Stimulated activated CD4-positive, alpha-beta T cell treated with anti-CD3 and anti-CD28 coated beads, TNF-alpha, amount 100 ng/mL, for 24 hours (primary cell): ENCODE results near the gene CENATAC.
A peak's percentile ranks its signal among the peaks of the same experiment; 100 is the strongest.
"Not testable (repeated sequence)": the region's sequence is repeated elsewhere in the genome, so short reads cannot be mapped to it uniquely, and the experiment has no call there.

Experiments used
- DNase-seq, 3 experiments: peaks; one replicate each; pipeline ENCODE4 v3.0.0-alpha.2; 2020; ENCODE audit warnings: low read depth in 3 of 3

Gene CENATAC

GRCh38 chr11:119026970-119027369, 29.0 kb downstream of the CENATAC start:
- DNase-seq: no peak

DNA sequence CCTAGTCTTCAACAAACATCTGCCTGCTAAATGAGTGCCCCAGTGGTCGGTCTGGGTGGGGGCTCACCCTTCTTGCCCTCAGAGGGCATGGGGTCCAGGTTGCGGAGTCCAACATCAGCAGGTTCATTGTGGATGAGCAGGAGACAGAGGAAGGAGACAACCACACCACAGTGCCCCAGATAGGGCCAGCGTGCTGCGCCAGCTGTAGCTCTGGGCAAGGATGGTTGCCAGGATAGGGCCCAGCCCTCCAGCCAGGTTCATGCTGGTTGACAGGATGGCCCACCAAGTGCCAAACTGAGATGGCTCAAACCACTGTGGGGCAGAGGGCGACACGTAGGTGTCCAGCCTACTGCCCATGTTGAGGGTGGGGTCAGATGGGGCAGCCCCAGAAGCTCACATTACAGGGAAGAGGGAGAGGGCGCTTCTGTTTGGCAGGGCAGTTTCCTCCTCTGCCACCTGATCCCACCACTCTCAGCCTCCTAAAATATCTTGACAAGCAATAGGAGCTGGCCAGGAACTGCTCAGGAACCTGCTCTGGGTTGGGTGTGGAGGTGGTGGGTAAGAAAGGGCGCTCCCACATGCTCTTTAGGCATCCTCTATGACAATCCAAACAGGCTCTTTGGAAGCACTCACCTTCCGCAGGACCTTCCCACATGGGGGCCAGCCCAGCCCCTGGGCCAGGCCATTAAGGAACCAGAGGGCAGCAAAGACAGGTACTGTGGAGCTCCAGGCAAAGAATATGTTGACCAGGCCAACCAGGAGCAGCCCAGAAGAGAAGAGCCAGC, 29.8 kb downstream of the CENATAC start:
- no peak for DNase-seq

GRCh38 chr11:119028346-119029068, 30.6 kb downstream of the CENATAC start:
- DNase-seq: no peak

DNA sequence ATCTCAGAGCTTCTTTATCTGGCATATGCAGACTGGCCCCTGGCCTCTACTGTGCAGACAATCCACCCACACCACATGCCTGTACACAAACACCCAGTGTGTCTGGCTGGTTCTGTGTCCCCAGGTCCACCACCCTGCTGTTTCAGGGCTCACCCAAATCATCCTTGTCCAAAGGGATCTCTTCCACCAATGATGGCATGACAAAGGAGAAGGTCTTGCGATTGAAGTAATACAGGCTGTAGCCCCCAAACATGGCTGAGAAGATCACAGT, 31.1 kb downstream of the CENATAC start:
- no peak for DNase-seq

DNA sequence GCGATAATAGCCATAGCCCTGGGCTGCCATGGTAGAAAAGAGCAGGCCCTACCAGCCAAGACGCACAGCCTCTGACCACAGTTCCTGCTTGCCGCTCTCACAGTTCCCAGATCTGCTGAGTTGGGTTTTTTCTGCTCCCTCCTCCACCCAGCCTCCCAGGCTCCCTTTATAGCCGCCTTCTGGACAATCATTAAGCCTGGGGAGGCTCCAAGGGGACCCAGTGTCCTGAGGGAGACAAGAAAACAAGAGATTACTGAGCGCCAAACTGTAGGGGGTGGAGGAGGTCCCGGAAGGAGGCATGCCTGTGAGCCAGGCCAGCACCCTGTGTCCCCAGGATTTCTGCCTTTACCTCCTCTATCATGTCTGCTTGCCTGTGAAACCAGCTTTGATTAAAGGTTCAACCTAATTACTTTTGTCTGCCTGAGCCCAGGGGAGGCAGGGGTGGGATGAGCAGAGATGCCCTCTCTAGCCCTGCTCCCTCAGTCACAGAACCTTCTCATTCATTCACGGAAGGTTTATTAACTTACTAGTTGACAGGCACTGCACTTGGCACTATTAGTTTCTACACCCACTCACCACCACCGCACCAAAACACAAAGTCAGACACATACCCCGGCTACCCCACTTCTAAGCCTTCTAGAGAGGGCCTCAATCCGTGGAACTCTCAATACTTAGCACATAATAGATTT, 31.5 kb downstream of the CENATAC start:
- peak; percentile 25 to 51 (median 47) for DNase-seq

- DNase-seq: no peak
Observed at GRCh38 chr11:119030029-119030328, 32.0 kb downstream of the CENATAC start.

- DNase-seq: peak; percentile 90 to 100 (median 99)
Observed at GRCh38 chr11:119030329-119031047, 32.5 kb downstream of the CENATAC start, which contains the start of gene SLC37A4. TSS of gene SLC37A4 (minus strand) at chr11:119030877.

DNA sequence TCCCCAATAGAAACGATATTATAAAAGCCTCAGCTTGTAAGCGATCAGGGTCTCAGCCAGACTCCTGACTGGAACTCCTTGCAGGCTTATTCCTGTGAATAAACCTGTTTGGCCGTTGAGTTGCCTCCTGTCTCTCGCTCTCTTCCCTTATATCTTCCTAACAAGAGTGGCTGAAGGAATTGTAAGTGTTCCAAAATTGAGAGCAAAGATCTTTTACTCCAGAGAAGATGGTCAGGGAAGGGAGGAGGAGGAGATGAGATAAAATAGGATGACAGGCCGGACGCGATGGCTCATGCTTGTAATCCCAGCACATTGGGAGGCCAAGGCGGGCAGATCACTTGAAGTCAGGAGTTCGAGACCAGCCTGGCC, 34.0 kb downstream of the CENATAC start:
- no peak for DNase-seq

DNA sequence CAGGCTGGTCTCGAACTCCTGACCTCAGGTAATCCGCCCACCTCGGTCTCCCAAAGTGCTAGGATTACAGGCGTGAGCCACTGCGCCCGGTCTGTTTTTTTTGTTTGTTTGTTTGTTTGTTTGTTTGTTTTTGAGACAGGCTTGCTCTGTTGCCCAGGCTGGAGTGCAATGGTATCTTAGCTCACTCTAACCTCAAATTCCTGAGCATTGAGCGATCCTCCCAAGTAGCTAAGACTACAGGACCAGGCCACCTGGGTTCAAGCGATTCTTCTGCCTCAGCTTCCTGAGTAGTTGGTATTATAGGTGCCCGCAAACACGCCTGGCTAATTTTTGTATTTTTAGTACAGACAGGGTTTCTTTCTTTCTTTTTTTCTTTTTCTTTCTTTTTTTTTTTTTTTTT, 35.5 kb downstream of the CENATAC start:
- DNase-seq: not testable (repeated sequence)

- DNase-seq: no peak
Observed at GRCh38 chr11:119034813-119035212, 36.9 kb downstream of the CENATAC start.

- DNase-seq: no peak
Observed at GRCh38 chr11:119038884-119039283, 40.9 kb downstream of the CENATAC start.

GRCh38 chr11:119039471-119039870, 41.5 kb downstream of the CENATAC start:
- not testable (repeated sequence) for DNase-seq

- no peak for DNase-seq
Observed at GRCh38 chr11:119041821-119042514, 44.0 kb downstream of the CENATAC start.

DNA sequence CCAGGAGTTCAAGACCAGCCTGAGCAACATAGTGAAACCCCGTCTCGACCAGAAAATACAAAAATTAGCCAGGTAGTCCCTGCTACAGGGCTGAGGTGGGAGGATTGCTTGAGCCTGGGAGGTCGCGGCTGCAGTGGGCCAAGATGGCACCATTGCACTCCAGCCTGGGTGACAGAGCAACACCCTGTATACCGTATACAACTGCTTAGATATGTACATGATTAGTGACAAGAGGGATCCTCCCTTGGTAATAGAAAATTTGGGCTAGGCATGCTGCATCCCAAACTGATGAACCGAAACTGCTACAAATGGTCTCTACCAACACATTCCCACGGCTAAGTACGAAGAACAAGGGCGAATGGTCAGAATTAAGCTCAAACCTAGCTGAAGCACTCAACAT, 45.0 kb downstream of the CENATAC start:
- no peak for DNase-seq

- DNase-seq: no peak
Observed at GRCh38 chr11:119044708-119045107, 46.8 kb downstream of the CENATAC start.

DNA sequence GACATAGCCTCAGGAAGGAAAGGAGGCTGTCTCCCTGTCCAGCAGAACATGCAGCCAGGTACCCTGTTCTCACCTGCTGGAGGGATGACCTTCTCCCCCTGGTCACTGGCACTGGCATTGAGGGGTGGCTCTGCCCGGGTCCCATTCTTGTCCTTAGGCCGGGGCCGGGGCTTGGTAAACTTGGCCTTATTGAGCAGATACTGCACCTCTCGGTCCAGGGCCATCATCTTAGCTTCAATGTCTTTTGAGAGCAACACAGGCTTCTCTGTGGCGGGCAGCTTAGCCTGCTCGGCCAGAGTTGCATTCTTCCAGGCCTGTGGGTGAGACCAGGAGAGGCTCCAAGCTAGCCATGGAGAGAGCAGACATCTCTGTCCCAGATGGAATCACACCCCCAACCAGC, 48.6 kb downstream of the CENATAC start:
- DNase-seq: no peak

GRCh38 chr11:119047205-119047604, 49.3 kb downstream of the CENATAC start:
- no peak for DNase-seq

DNA sequence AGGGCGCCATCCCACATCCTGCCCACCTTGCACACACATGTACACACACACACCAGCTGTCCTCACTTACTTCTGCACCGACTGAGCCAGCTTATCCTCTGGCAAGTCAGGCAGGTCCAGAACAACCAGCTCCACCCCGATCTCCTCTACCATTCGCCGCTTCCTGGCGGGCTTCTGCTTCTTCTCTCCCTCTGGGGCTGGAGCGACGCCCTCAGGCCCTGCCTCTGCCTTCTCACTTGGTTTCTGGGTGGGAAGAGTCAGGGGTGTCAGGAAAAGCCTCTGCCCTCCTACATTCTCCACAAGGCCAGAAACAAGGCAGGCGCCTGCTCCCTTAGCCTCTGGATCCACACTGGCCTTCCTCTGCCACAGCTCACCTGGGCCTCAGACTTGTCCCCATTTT, 50.7 kb downstream of the CENATAC start:
- DNase-seq: no peak

DNA sequence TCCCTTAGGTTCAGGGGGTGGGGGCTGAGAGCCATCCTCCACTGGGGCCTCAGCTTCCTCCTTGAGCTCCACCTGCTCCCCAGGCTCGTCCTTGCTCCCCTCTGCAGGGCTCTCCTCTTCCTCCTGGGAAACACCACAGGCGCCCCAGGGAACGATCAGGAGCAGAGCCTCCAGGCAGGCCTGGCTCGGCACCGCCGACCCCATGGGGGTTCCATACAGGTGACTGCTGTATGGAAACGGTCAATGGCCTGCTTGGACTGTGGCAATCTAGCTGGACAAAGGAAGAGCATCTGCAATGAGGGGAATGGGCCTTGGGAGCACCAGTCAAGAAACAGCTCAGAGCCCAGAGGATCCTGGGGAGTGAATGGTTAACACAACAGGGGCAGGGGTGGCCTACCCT, 51.1 kb downstream of the CENATAC start:
- no peak for DNase-seq

GRCh38 chr11:119051440-119052162, 53.7 kb downstream of the CENATAC start:
- no peak for DNase-seq

DNA sequence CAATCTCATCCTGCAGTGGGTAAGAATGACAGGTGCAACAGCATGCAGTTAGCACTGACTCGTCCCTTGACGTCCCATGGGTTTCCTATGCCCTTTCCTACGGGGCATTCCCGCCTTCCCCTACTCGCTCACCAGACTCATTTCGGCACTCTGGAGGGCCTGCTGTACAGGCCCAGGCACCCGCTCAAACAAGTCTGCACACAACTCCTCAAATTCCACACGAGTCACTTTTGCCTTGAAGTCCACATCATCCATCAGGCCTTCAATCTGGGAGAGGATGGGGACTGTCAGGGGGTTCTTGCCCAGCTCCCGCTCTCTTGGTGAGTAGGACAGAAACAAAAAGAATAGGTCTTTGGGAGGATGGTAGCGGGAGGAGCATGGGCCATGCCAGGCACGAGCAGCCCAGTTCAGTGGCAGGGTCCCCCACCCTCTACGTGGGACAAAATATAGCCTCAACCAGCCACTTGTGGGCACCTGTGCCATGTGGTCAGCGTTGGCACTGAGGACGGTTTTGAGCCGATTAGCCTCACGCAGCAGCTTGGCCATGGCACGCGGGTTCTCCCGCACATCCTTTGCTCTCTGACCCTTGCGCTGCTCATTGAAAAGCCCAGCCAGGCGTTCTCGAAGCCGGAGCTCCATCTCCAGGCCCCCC, 54.4 kb downstream of the CENATAC start:
- DNase-seq: no peak
